HEK293T (cell line): Measurements from ENCODE around the gene CAMKMT.
"Not testable (repeated sequence)": the region's sequence is repeated elsewhere in the genome, so short reads cannot be mapped to it uniquely, and the experiment has no call there.

ENCODE experiments used
- CTCF ChIA-PET: fragments of 350-600 bp; formaldehyde crosslinking; extraction: SDS; loops from one replicate; lab custom pipeline; 2021; ENCODE audit warnings: antibody characterized with exemption, inconsistent platforms; lab: Yijun Ruan, JAX
- POLR2A ChIA-PET: fragments of 350-600 bp; formaldehyde crosslinking; extraction: SDS; loops from one replicate; lab custom pipeline; 2020; ENCODE audit warnings: antibody characterized with exemption, inconsistent platforms; lab: Yijun Ruan, JAX
- DNase-seq: peaks from one replicate; pipeline ENCODE4 v3.0.0; 2012; ENCODE audit warnings: mixed read lengths; ENCODE audit errors: extremely low spot score
- ARNT ChIP-seq: fragments of 450-650 bp; IDR thresholded peaks from 2 replicates; pipeline ENCODE4 v1.6.1; 2017; ENCODE audit warnings: mild to moderate bottlenecking
- BHLHE40 ChIP-seq: fragments of 450-650 bp; IDR thresholded peaks from 2 replicates; pipeline ENCODE4 v1.6.1; 2016; ENCODE audit warnings: mild to moderate bottlenecking, moderate library complexity, borderline replicate concordance
- CTBP1 ChIP-seq: fragments of 450-650 bp; IDR thresholded peaks from 2 replicates; pipeline ENCODE4 v1.6.1; 2016; ENCODE audit warnings: borderline replicate concordance
- ELF4 ChIP-seq: fragments of 450-650 bp; IDR thresholded peaks from 2 replicates; pipeline ENCODE4 v1.6.1; 2017; ENCODE audit warnings: antibody characterized with exemption
- FOXA1 ChIP-seq: fragments of 450-650 bp; IDR thresholded peaks from 2 replicates; pipeline ENCODE4 v1.6.1; 2016; ENCODE audit warnings: mild to moderate bottlenecking
- FOXK2 ChIP-seq: fragments of 450-650 bp; IDR thresholded peaks from 2 replicates; pipeline ENCODE4 v1.6.1; 2016; ENCODE audit warnings: mild to moderate bottlenecking
- FOXM1 ChIP-seq: fragments of 450-650 bp; IDR thresholded peaks from 2 replicates; pipeline ENCODE4 v1.6.1; 2017; ENCODE audit warnings: mild to moderate bottlenecking, borderline replicate concordance
- HDGF ChIP-seq: fragments of 450-650 bp; IDR thresholded peaks from 2 replicates; pipeline ENCODE4 v1.6.1; 2017; ENCODE audit warnings: antibody characterized with exemption, borderline replicate concordance
- L3MBTL2 ChIP-seq: fragments of 450-650 bp; conservative IDR thresholded peaks from 2 replicates; pipeline ENCODE4 v1.6.1; 2016; ENCODE audit warnings: mild to moderate bottlenecking
- LEF1 ChIP-seq: fragments of 450-650 bp; IDR thresholded peaks from 2 replicates; pipeline ENCODE4 v1.6.1; 2017; ENCODE audit warnings: mild to moderate bottlenecking, borderline replicate concordance
- NFRKB ChIP-seq: fragments of 450-650 bp; IDR thresholded peaks from 2 replicates; pipeline ENCODE4 v1.6.1; 2016; ENCODE audit warnings: mild to moderate bottlenecking, moderate library complexity
- PKNOX1 ChIP-seq: fragments of 450-650 bp; IDR thresholded peaks from 2 replicates; pipeline ENCODE4 v1.6.1; 2016
- SP1 ChIP-seq: fragments of 450-650 bp; IDR thresholded peaks from 2 replicates; pipeline ENCODE4 v1.6.1; 2017
- SUZ12 ChIP-seq: fragments of 450-650 bp; IDR thresholded peaks from 2 replicates; pipeline ENCODE4 v1.6.1; 2016; ENCODE audit warnings: mild to moderate bottlenecking
- TARDBP ChIP-seq: fragments of 450-650 bp; IDR thresholded peaks from 2 replicates; pipeline ENCODE4 v1.6.1; 2016
- ZNF384 ChIP-seq: fragments of 450-650 bp; IDR thresholded peaks from 2 replicates; pipeline ENCODE4 v1.6.1; 2016

CAMKMT gene

GRCh38 chr2:44578471-44579093 lies 216.8 kb downstream of the CAMKMT start:
- no peak for DNase-seq
- POLR2A ChIA-PET: no interaction called here
- CTCF ChIA-PET: no interaction called here
- TF ChIP-seq BHLHE40: no peak
- no peak for TF ChIP-seq PKNOX1
- TF ChIP-seq HDGF: no peak
- TF ChIP-seq ELF4: no peak
- no peak for TF ChIP-seq ZNF384
- TF ChIP-seq ARNT: no peak
- no peak for TF ChIP-seq L3MBTL2
- TF ChIP-seq FOXA1: no peak
- no peak for TF ChIP-seq NFRKB
- TF ChIP-seq FOXK2: no peak
- TF ChIP-seq FOXM1: no peak
- TF ChIP-seq SP1: no peak
- no peak for TF ChIP-seq CTBP1

- DNase-seq: no peak
- CTCF ChIA-PET: no interaction called here
- TF ChIP-seq L3MBTL2 (no peak), PKNOX1 (no peak), TARDBP (no peak), CTBP1 (no peak), ARNT (no peak), ZNF384 (no peak), HDGF (no peak), FOXM1 (no peak)
- POLR2A ChIA-PET: no interaction called here
Observed at GRCh38 chr2:44579115-44579836, 217.5 kb downstream of the CAMKMT start.

DNA sequence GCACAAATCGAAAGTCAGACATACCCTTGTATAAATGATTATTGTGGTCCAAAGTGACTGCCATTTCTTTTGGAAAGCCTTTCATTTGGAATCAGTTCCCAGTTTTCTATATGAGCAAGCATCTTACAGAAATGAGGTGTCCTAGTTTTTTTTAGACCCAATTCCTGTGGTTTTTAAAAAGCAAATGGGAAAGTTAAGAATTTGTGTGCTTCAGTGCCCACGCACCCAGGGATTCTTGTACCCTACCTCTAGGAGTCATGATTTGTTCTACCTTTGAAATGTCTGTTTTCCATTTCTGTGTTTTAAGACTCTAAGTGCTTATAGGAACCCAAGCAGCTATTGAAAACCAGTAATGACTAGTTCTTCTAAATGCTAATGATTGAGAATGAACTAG lies 218.1 kb downstream of the CAMKMT start:
- CTCF ChIA-PET: no interaction called here
- no peak for TF ChIP-seq FOXK2
- no peak for TF ChIP-seq ARNT
- TF ChIP-seq NFRKB: no peak
- no peak for TF ChIP-seq SP1
- DNase-seq: no peak
- POLR2A ChIA-PET: no interaction called here

GRCh38 chr2:44580875-44581515 lies 219.2 kb downstream of the CAMKMT start:
- no peak for DNase-seq
- no peak for TF ChIP-seq PKNOX1
- no peak for TF ChIP-seq ELF4
- TF ChIP-seq CTBP1: no peak
- ChIA-PET CTCF (no interaction called here), POLR2A (no interaction called here)

GRCh38 chr2:44582363-44583008 lies 220.7 kb downstream of the CAMKMT start:
- CTCF ChIA-PET: no interaction called here
- no peak for TF ChIP-seq SP1
- no peak for TF ChIP-seq FOXK2
- TF ChIP-seq SUZ12: no peak
- TF ChIP-seq NFRKB: no peak
- no peak for TF ChIP-seq PKNOX1
- TF ChIP-seq LEF1: no peak
- TF ChIP-seq ZNF384: no peak
- TF ChIP-seq FOXM1: no peak
- no peak for TF ChIP-seq ARNT
- TF ChIP-seq HDGF: no peak
- no peak for TF ChIP-seq FOXA1
- TF ChIP-seq CTBP1: no peak
- no peak for TF ChIP-seq BHLHE40
- no peak for TF ChIP-seq TARDBP
- no peak for TF ChIP-seq ELF4
- TF ChIP-seq L3MBTL2: no peak
- POLR2A ChIA-PET: no interaction called here
- DNase-seq: no peak

DNA sequence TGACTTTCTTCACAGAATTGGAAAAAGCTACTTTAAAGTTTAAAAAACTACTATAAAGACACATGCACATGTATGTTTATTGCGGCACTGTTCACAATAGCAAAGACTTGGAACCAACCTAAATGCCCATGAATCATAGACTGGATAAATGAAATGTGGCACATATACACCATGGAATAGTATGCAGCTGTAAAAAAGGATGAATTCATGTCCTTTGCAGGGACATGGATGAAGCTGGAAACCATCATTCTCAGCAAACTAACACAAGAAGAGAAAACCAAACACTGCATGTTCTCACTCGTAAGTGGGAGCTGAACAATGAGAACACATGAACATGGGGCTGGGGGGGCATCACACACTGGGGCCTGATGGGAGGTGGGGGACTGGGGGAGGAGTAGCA lies 233.9 kb downstream of the CAMKMT start:
- POLR2A ChIA-PET, CTCF ChIA-PET, DNase-seq: not testable (repeated sequence)
